ENCODE results near the gene ABLIM3.

DNA sequence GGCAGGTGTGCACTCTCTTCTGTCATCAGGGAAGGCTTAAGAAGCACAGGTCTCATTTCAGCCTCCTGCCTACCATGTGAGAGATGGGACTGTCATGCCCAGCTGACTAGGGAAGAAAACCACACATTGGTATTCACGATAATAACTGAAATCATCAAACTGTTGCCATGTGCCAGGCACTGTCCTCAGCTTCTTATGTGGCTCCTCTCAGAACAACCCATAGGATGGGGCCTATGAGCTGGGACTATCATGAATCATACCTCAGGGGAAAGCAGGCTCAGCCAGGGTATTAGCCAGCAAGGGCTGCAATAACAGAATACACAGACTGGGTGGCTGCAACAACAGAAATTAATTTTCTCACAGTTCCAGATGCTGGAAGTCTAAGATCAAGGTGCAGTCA lies 133.6 kb downstream of the ABLIM3 start:
- TF ChIP-seq CTCF (IDR thresholded peaks at IDR 0.05) (no peak), POLR2AphosphoS5 (IDR thresholded peaks at IDR 0.05) (no peak), POLR2A (IDR thresholded peaks at IDR 0.05) (no peak)

Data from transverse colon (tissue), 4 donors.